Erythroblast (primary cell): ENCODE measurements around the gene PHC2.

ENCODE experiments used
- GATA1 ChIP-seq: IDR thresholded peaks from 2 replicates; pipeline ENCODE4 v1.6.1; 2011; ENCODE audit warnings: low read depth, mild to moderate bottlenecking, control low read depth, low read length, moderate library complexity
- POLR2A ChIP-seq: IDR thresholded peaks from 2 replicates; pipeline ENCODE4 v1.6.1; 2011; ENCODE audit warnings: mild to moderate bottlenecking, low read length

- TF ChIP-seq POLR2A (no peak), GATA1 (no peak)
These were observed 134.8 kb downstream of the PHC2 start for GRCh38 chr1:33296082-33296458.
